ENCODE results near the gene CTNNBL1.

CTNNBL1 gene

GRCh38 chr20:37882961-37883712 is 189.3 kb downstream of the CTNNBL1 start:
- no peaks in the 10 kb centered on the region for H3K4me1 ChIP-seq
- H2AFZ ChIP-seq: no peak overlapping the region
- no peak for TF ChIP-seq CTCF (IDR thresholded peaks at IDR 0.05)
- no peaks in the 10 kb centered on the region for H3K27me3 ChIP-seq (ENCODE audit: control insufficient read depth, insufficient read depth, low read length)
- H3K36me3 ChIP-seq (ENCODE audit: control insufficient read depth, insufficient read depth, low read length): no peaks in the 10 kb centered on the region
- no peak overlapping the region for H3K9ac ChIP-seq
- H3K9me3 ChIP-seq (ENCODE audit: control insufficient read depth, low read length): no peaks in the 10 kb centered on the region
- H3K79me2 ChIP-seq: no peaks in the 10 kb centered on the region
- no peak overlapping the region for H3K4me3 ChIP-seq (ENCODE audit: low read depth, low read length)
- no peak overlapping the region for H3K27ac ChIP-seq
- H3K4me2 ChIP-seq (ENCODE audit: low read length): no peak overlapping the region

GRCh38 chr20:37885042-37885441 is 191.2 kb downstream of the CTNNBL1 start:
- Histone ChIP-seq H3K9me3 (ENCODE audit: control insufficient read depth, low read length) (no peaks in the 10 kb centered on the region), H3K4me2 (ENCODE audit: low read length) (no peak overlapping the region), H3K36me3 (ENCODE audit: control insufficient read depth, insufficient read depth, low read length) (no peaks in the 10 kb centered on the region), H2AFZ (no peak overlapping the region), H3K4me1 (no peaks in the 10 kb centered on the region), H3K27ac (no peak overlapping the region), H3K27me3 (ENCODE audit: control insufficient read depth, insufficient read depth, low read length) (no peaks in the 10 kb centered on the region), H3K9ac (no peak overlapping the region), H3K4me3 (ENCODE audit: low read depth, low read length) (no peak overlapping the region), H3K79me2 (no peaks in the 10 kb centered on the region)
- no peak for TF ChIP-seq CTCF (IDR thresholded peaks at IDR 0.05)

GRCh38 chr20:37885593-37886503 is 192.0 kb downstream of the CTNNBL1 start:
- no peak for TF ChIP-seq CTCF (IDR thresholded peaks at IDR 0.05)
- Histone ChIP-seq H3K4me3 (ENCODE audit: low read depth, low read length) (no peak overlapping the region), H3K79me2 (no peaks in the 10 kb centered on the region), H3K4me1 (no peaks in the 10 kb centered on the region), H3K9me3 (ENCODE audit: control insufficient read depth, low read length) (no peaks in the 10 kb centered on the region), H3K36me3 (ENCODE audit: control insufficient read depth, insufficient read depth, low read length) (no peaks in the 10 kb centered on the region), H3K9ac (no peak overlapping the region), H3K27ac (no peak overlapping the region), H3K27me3 (ENCODE audit: control insufficient read depth, insufficient read depth, low read length) (no peaks in the 10 kb centered on the region), H3K4me2 (ENCODE audit: low read length) (no peak overlapping the region), H2AFZ (no peak overlapping the region)

- Histone ChIP-seq H3K9me3 (ENCODE audit: control insufficient read depth, low read length) (no peaks in the 10 kb centered on the region), H2AFZ (no peak overlapping the region), H3K4me3 (ENCODE audit: low read depth, low read length) (no peak overlapping the region), H3K27me3 (ENCODE audit: control insufficient read depth, insufficient read depth, low read length) (no peaks in the 10 kb centered on the region), H3K4me2 (ENCODE audit: low read length) (no peak overlapping the region), H3K79me2 (no peaks in the 10 kb centered on the region), H3K36me3 (ENCODE audit: control insufficient read depth, insufficient read depth, low read length) (no peaks in the 10 kb centered on the region), H3K9ac (no peak overlapping the region), H3K4me1 (no peaks in the 10 kb centered on the region), H3K27ac (no peak overlapping the region)
- TF ChIP-seq CTCF (IDR thresholded peaks at IDR 0.05): no peak
Measured at GRCh38 chr20:37886851-37887297, 193.0 kb downstream of the CTNNBL1 start.
